Tibial artery (tissue), 4 donors: ENCODE measurements around the gene SGSM1.

Source experiments
- DNase-seq, 2 donors: peaks; one replicate each; pipeline ENCODE4 v3.0.0-alpha.2; 2019
- H3K27ac ChIP-seq, 2 donors: fragments of 200-600 bp; sonication (generic) in 1 of 2; 1 replicate in 1 of 2; 2 replicates in 1 of 2; pipeline ENCODE4 v1.5.1; 2018 to 2019; ENCODE audit warnings: mild to moderate bottlenecking in 1 of 2
- H3K27me3 ChIP-seq, 2 donors: fragments of 200-600 bp; sonication (generic) in 1 of 2; one replicate each; pipeline versions ENCODE4 v1.5.1 to v1.6.0; 2016 to 2019
- H3K36me3 ChIP-seq, 3 donors: fragments of 200-600 bp; sonication (generic) in 2 of 3; one replicate each; pipeline ENCODE4 v1.5.1; 2016 to 2019; ENCODE audit warnings: mild to moderate bottlenecking in 2 of 3
- H3K4me1 ChIP-seq, 4 donors: fragments of 200-600 bp; sonication (generic) in 2 of 4; 1 replicate in 3 of 4; 2 replicates in 1 of 4; pipeline ENCODE4 v1.5.1; 2016 to 2019
- H3K4me3 ChIP-seq, 2 donors: fragments of 200-600 bp; sonication (generic) in 1 of 2; 1 replicate in 1 of 2; 2 replicates in 1 of 2; pipeline ENCODE4 v1.5.1; 2018 to 2019; ENCODE audit warnings: mild to moderate bottlenecking in 2 of 2
- H3K9me3 ChIP-seq, 3 donors: fragments of 200-600 bp; sonication (generic) in 1 of 3; one replicate each; pipeline ENCODE4 v1.5.1; 2016 to 2019
- CTCF ChIP-seq, 2 experiments: fragments of 200-600 bp in 1 of 2; fragments of 450-650 bp in 1 of 2; IDR thresholded peaks; one replicate each; pipeline ENCODE4 v1.5.1; 2017 to 2019; ENCODE audit warnings: antibody characterized with exemption in 2 of 2, mild to moderate bottlenecking in 1 of 2, moderate library complexity in 1 of 2
- intact Hi-C: fragments of 100-400 bp; cut with DNase I; formaldehyde crosslinking; loops from one replicate; pipeline ENCODE4 v1.15.0; 2023; ENCODE audit warnings: low total_unique reads

The SGSM1 gene

GRCh38 chr22:24859587-24859986 lies 53.6 kb downstream of the SGSM1 start:
- Histone ChIP-seq H3K27me3 (no peaks in the 10 kb centered on the region), H3K4me1 (no peaks in the 10 kb centered on the region), H3K4me3 (no peak overlapping the region), H3K27ac (no peak overlapping the region), H3K36me3 (peaks cover 43 to 81% (median 44%) of the 10 kb centered on the region in 3 donors), H3K9me3 (no peaks in the 10 kb centered on the region)
- no peak for TF ChIP-seq CTCF (IDR thresholded peaks at IDR 0.05)
- intact Hi-C loops: no loop called here
- no peak for DNase-seq

DNA sequence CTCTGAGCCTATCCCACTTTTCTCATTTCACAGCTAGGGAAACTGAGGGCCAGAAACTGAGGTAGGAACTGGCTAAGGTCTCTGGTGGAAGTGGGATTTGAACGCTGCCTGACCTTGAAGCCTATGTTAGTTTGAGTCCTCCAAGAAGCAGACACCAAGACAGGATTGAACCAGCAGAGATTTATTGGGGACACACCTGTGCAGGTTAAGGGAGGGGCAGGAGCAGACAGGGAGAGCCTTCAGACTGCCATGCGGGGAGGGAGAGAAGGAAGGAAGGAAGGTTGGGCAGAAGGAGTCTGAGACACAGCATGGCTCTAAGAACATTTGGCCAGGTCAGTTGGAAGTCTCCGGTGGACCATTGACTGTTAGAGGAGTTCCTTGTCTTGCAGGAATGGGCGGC lies 59.5 kb downstream of the SGSM1 start:
- H3K36me3 ChIP-seq: peaks cover 12 to 59% (median 13%) of the 10 kb centered on the region in 3 donors
- no peaks in the 10 kb centered on the region for H3K4me1 ChIP-seq
- intact Hi-C loops: no loop called here
- H3K27ac ChIP-seq: no peak overlapping the region
- no peak for TF ChIP-seq CTCF (IDR thresholded peaks at IDR 0.05)
- no peak overlapping the region for H3K4me3 ChIP-seq
- no peaks in the 10 kb centered on the region for H3K9me3 ChIP-seq
- no peaks in the 10 kb centered on the region for H3K27me3 ChIP-seq
- no peak for DNase-seq

- H3K27me3 ChIP-seq: no peaks in the 10 kb centered on the region
- intact Hi-C loops: no loop called here
- DNase-seq: no peak
- peaks cover 9 to 51% (median 12%) of the 10 kb centered on the region in 3 donors for H3K36me3 ChIP-seq
- H3K4me3 ChIP-seq: no peak overlapping the region
- H3K4me1 ChIP-seq: no peaks in the 10 kb centered on the region
- no peak for TF ChIP-seq CTCF (IDR thresholded peaks at IDR 0.05)
- no peak overlapping the region for H3K27ac ChIP-seq
- H3K9me3 ChIP-seq: no peaks in the 10 kb centered on the region
Observed at GRCh38 chr22:24867323-24868022, 61.5 kb downstream of the SGSM1 start.

GRCh38 chr22:24868979-24869378 lies 63.0 kb downstream of the SGSM1 start:
- Histone ChIP-seq H3K4me3 (no peak overlapping the region), H3K36me3 (peaks cover 0 to 36% (median 4%) of the 10 kb centered on the region in 3 donors), H3K4me1 (no peaks in the 10 kb centered on the region), H3K27ac (no peak overlapping the region), H3K9me3 (no peaks in the 10 kb centered on the region), H3K27me3 (no peaks in the 10 kb centered on the region)
- DNase-seq: no peak
- TF ChIP-seq CTCF (IDR thresholded peaks at IDR 0.05): no peak
- intact Hi-C loops: no loop called here

DNA sequence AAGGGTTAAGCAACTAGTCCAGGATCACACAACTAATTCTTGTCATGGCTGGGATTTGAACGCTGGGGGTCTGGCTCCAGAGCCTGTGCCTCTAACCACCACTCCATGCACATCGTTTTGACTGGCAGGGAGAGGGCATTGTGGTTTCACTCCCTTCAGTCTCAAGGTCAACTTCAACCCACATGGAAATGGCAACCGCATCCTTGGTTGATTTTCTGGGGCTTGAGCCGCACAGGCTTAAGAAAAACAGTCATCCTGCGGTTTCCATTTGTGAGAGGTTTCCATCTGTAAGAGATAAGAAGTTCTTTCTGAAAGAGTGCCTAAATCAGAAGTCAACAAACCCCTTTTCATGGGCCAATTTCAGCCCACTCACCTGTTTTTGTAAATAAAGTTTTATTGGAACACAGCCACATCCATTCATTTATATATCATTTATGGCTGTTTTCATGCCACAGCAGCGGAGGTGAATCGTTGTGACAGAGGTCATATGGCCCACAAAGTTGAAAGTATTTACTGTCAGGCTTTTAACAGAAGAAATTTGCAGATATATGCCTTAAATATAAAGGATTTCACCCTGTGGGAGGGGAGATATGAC lies 65.7 kb downstream of the SGSM1 start:
- no peak for DNase-seq
- TF ChIP-seq CTCF (IDR thresholded peaks at IDR 0.05): no peak
- no peaks in the 10 kb centered on the region for H3K4me1 ChIP-seq
- H3K4me3 ChIP-seq: no peak overlapping the region
- H3K27me3 ChIP-seq: no peaks in the 10 kb centered on the region
- intact Hi-C loops: no loop called here
- peaks cover 0 to 3% (median 0%) of the 10 kb centered on the region in 3 donors for H3K9me3 ChIP-seq
- H3K36me3 ChIP-seq: peaks cover 4 to 35% (median 16%) of the 10 kb centered on the region in 3 donors
- no peak overlapping the region for H3K27ac ChIP-seq
